HG02798 (cell line): ENCODE measurements around the gene C12orf42.
"Not testable (repeated sequence)": the region's sequence is repeated elsewhere in the genome, so short reads cannot be mapped to it uniquely, and the experiment has no call there.

ENCODE experiments used
- ATAC-seq: cut with Tn5 transposase; IDR thresholded peaks from one replicate; pipeline ENCODE4 v1.9.1; 2021; ENCODE audit warnings: mild to moderate bottlenecking; ENCODE audit not compliant: unreplicated experiment, poor library complexity

C12orf42 gene

GRCh38 chr12:103499571-103499970 lies 3.8 kb upstream of the C12orf42 start:
- ATAC-seq, result no peak

GRCh38 chr12:103498990-103499389 lies 3.2 kb upstream of the C12orf42 start:
- no peak for ATAC-seq

DNA sequence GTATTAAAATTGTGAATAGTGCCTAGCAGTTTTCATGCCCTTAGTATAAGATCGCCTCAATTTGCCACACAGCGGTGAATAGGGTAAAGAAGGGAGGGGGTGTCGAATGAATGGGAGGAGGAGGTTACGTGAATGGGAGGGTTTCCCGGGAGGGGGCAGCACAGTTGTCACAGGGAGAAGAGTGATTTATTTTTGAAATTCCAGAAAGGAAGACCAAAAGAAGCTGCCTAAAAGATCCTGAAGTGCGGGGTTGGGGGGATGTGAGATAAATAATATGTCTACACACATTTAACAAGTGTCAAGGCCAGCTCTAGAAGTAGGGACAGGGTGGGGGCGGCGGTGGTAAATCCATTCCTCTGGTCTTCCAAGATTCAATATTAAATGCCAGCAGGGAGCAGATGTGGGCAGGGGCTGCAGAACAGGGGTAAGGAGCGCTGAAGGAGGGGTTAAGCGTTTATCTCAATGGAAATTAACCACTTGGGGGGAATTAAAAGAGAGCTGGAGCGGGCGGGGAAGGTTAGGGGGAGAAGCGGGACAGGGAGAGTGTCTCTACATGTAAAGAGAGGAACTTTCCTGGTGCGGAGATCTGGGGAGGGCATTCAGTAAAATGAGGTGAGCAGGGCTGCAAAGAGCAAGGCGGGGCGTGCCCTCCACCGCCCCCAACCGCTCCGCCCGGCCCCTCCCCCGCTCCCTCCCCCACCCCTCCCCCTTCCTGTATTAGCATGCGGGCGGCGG lies 867 bp downstream of the C12orf42 start:
- ATAC-seq, result no peak

GRCh38 chr12:103494051-103494733 lies 1.6 kb downstream of the C12orf42 start:
- no peak for ATAC-seq

DNA sequence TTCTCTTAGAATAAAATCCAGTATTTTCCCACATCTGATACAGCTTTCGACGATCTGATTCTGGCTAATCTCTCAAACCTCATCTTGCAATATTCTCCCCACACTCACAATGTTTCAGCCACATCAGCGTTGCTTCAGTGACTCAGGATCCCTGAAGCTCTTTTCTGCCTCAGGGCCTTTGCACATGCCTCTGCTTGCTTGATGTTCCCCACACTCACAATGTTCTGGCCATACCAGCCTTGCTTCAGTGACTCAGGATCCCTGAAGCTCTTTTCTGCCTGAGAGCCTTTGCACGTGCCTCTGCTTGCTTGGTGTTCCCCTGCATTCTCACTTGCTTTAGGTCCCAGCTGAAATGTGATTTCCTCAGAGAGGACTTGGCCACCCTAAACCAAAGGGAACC lies 2.6 kb downstream of the C12orf42 start:
- ATAC-seq, result no peak

GRCh38 chr12:103482365-103482764 lies 13.4 kb downstream of the C12orf42 start:
- ATAC-seq, result no peak

DNA sequence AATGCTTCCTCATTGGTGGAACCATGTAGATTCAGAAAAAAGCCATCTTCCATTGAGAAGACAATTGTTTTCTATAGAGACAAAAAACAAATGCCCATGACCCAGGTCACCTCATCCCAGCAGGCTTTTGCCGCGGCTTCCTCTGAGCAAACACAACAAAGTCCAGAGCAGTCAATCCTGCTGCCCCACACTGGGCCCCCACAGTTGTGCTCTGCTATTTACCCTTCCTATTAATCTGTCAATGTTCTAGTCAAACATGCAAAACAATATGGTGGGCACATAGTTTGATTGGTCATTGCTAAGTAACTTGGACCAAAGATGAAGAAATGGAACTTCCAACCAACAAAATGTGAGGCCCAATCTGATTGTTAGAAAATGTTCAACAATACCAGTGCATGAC lies 20.7 kb downstream of the C12orf42 start:
- ATAC-seq, result no peak

- no peak for ATAC-seq
Measured at GRCh38 chr12:103470664-103471063, 25.1 kb downstream of the C12orf42 start.

GRCh38 chr12:103469719-103470118 lies 26.0 kb downstream of the C12orf42 start:
- ATAC-seq, result peak; percentile 49

DNA sequence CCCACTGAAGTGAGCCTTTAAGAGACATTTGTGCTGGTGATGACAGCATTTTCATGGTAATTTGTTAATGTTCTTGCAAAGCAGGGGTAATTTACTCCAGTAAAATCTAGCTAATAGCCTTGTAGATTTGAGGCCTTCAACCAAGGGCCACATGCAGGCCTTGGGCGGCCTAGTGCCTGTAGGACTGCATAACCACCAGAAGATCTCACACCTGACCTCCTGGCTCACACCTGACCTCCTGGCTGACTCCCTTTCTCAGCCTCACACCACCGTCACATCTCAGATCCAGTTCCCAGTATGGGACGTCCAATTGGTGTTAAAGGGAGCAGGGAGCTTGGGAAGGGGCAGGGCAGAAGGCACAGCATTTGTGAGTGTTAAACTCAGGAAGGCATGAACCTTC lies 26.9 kb downstream of the C12orf42 start:
- no peak for ATAC-seq

GRCh38 chr12:103462675-103463074 lies 33.1 kb downstream of the C12orf42 start:
- ATAC-seq, result peak; percentile 95

- no peak for ATAC-seq
Measured at GRCh38 chr12:103457471-103457870, 38.3 kb downstream of the C12orf42 start.

- no peak for ATAC-seq
Measured at GRCh38 chr12:103456006-103456405, 39.8 kb downstream of the C12orf42 start.

DNA sequence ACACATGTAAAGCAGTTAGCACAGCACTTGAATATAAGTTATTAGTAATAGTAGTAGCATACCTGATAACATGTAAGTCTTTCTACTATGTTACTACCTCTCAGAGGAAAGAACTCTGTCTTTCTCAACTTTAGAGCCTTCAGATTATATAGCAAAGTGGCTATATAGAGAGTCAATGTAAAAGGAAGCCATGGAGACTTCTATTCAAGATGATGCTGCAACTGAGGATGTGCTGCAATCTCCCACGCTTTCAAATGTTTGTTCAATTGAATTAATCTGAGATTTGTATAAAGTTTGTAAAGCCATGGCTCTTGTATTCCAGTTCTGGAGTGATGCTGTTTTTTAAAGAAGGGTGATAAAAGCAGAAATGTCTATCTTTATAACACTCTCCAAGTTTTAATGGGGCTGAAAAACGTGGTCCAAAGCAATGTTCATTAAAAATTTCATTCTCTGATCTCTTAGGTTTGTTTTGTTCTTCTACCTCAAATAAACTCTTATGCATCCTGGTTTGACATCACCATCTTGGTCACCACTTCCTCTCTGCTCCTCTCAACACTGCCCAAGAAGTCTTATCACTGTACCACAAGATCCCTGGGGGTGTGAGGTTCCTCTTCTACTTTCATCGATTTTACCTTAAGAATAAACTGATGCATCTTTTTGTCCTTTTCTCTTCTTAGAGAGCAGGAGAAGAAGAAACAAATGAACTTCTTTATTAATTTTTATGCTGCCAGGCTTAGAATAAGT lies 40.6 kb downstream of the C12orf42 start:
- peak; percentile 56 for ATAC-seq

GRCh38 chr12:103444983-103445382 lies 50.8 kb downstream of the C12orf42 start:
- ATAC-seq, result no peak

DNA sequence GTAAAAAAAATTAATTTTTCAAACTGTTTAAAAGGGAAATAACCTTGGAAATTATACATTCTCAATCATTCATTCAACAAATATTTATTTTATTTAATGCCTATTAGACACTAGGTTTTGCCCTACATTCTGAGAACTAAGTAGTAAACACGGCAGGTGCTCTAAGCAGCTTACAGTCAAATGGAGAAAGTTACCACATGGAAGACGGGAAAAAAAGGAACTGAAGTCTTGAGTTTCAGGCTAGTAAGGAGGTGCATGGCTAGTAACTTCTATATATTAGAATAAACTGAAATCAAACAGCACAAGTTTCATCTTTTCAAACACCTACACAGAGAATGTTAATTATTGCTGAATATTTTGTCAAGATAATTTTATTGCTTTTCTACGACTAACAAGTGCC lies 52.9 kb downstream of the C12orf42 start:
- ATAC-seq, result no peak

GRCh38 chr12:103442182-103442555 lies 53.6 kb downstream of the C12orf42 start:
- ATAC-seq, result no peak

DNA sequence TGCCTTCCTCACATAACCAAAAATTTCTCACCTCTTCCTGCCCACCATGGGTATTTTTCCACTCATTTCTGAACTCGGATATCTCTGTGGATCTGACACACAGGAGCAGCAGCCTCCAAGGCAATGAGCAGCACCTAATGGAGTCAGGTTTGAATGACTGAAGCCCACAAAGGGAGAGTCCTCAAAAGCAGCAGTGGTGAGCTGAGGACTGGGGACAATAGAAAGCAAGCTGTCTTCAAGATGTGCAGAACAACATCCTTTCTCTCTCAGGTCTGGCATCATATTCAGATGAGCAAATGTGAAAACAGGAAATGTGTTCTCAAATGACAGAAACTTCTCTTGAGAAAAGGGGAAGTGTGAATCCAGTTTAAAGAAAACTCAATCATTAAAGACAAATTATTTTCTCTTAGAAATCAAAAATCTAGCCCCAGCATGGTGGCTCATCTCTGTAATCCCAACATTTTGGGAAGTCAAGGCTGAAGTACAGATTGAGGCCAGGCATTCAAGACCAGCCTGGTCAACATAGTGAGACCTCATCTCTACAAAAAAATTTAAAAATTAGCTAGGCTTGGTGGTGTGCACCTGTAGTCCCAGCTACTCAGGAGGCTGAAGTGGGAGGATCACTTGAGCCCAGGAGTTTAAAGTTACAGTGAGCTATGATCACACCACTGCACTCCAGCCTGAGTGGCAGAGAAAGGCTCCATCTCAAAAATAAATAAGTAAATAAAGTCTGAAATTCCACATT lies 54.2 kb downstream of the C12orf42 start:
- ATAC-seq, result peak; percentile 98

DNA sequence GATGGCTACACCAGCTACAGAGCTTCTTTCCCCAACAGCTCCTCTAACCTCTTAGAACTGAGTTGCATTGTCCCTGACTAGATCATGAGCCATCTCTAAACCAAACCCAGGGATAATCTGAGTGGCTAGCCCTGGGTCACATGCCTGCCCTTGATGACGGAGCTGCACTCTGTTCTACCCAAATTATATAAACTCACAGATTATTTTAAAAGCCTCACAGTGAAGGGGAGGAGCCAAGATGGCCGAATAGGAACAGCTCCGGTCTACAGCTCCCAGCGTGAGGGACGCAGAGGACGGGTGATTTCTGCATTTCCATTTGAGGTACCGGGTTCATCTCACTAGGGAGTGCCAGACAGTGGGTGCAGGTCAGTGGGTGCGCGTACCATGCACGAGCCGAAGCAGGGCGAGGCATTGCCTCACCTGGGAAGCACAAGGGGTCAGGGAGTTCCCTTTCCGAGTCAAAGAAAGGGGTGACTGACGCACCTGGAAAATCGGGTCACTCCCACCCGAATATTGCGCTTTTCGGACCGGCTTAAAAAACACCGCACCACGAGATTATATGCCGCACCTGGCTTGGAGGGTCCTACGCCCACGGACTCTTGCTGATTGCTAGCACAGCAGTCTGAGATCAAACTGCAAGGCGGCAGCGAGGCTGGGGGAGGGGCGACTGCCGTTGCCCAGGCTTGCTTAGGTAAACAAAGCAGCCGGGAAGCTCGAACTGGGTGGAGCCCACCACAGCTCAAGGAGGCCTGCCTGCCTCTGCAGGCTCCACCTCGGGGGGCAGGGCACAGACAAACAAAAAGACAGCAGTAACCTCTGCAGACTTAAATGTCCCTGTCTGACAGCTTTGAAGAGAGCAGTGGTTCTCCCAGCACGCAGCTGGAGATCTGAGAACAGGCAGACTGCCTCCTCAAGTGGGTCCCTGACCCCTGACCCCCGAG lies 61.3 kb downstream of the C12orf42 start:
- ATAC-seq, result not testable (repeated sequence)

- no peak for ATAC-seq
Measured at GRCh38 chr12:103431950-103432349, 63.8 kb downstream of the C12orf42 start.
